ENCODE measurements around the gene UVRAG.

Gene UVRAG

DNA sequence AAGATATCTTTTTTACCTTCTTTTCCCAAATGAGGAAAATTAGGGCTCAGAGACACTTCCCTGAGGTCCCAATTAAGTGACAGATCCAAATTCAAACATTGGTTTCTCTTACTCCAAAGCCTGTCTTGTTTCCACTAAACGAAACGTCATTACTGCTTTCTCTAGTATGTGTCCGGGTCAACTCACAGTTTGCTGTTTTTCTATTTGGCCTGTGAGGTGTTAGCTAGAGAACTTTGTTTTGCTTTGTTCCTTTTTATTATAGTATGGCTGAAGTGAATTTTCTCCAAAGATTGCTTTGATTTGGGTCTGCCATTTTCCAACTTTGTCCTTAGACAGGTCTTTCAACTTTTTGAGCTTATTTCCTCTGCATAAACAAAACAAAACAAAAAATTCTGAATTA, 179.6 kb downstream of the UVRAG start:
- in situ Hi-C loops (cut with HindIII; ENCODE audit: low pct_unique_long_range_greater_than_20kb, low sequenced_read_pairs) = no loop called here
- TF ChIP-seq JUND (IDR thresholded peaks at IDR 0.05; ENCODE audit: low read depth) = no peak
- DNase-seq (ENCODE audit: low read depth in 1 of 2, low spot score in 1 of 2) = no peak

DNA sequence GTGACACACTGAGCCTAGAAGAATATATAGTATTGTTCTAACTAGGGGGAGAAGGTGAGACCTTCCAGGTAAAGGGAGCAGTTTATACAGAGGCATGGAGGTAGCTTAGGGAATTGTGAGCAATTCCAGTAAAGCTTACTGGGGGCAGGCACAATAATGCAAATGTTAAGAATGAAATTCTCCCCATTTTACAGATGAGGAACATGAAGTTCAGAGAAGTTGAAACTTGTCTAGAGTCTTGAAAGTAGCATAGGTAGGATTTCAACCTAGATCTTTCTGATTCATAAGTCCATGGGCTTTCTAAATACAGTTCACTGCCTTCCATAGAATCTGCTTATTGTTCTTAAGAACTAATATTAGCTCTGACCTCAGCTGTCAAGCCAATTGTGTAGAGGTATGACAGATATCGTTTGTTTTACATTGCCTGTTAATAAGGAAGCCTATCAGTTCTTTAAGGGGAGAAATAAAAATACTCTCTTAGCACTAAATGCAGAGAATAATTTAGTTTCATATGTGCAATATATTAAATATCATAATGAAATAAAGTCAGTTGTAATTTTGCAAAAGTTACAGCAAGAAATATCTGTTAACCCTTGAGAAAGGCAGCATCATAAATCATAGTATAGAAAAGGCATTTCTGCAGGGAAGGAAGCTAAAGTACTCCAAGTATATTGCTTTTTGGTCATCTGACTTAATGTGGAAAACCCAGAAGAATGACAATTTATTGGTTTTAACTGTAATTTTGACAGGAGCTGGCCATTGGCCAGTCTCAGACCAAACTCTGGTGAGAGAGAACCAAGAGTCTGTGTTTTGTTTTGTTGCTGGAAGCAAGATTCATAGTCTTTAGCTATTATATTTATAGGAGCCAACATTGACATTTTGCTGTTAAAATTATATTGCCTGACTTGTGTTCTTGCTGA, 181.8 kb downstream of the UVRAG start:
- no peak for DNase-seq (ENCODE audit: low read depth in 1 of 2, low spot score in 1 of 2)
- TF ChIP-seq JUND (IDR thresholded peaks at IDR 0.05; ENCODE audit: low read depth) = no peak
- in situ Hi-C loops (cut with HindIII; ENCODE audit: low pct_unique_long_range_greater_than_20kb, low sequenced_read_pairs) = no loop called here

DNA sequence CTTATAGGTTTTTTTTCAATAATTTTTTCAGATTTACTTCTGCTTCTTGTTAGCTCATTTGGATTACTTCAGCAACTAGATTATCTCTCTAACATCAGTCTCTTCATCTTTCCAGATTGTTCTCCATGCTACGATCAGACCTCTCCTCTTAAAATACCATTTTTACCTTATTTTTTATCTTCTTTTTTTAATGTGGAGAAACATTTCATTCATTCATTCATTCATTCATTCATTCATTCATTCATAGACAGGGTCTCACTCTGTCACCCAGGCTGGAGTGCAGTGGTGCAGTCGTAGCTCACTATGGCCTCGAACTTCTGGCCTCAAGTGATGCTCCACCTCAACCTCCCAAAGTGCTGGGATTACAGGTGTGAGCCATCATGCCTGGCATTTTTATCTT, 189.4 kb downstream of the UVRAG start:
- DNase-seq (ENCODE audit: low read depth in 1 of 2, low spot score in 1 of 2) = no peak
- no peak for TF ChIP-seq JUND (IDR thresholded peaks at IDR 0.05; ENCODE audit: low read depth)
- in situ Hi-C loops (cut with HindIII; ENCODE audit: low pct_unique_long_range_greater_than_20kb, low sequenced_read_pairs) = no loop called here

DNA sequence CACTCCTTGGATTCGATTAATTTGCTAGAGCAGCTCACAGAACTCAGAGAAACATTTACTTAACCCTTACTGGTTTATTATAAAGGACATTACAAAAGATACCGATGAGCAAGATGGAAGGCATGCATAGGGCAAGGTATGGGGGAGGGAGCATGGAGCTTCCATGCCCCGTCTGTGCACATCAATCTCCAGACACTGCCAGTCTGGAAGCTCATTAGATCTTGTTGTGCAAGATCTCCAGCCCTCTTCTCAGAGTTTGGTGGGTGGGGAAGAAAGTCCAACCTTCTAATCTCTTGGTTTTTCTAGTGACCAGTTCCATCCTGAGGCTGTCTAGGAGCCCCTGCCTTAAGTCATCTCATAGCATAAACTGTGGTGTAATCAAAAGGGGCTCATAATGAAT, 190.7 kb downstream of the UVRAG start:
- no peak for DNase-seq (ENCODE audit: low read depth in 1 of 2, low spot score in 1 of 2)
- in situ Hi-C loops (cut with HindIII; ENCODE audit: low pct_unique_long_range_greater_than_20kb, low sequenced_read_pairs) = no loop called here
- no peak for TF ChIP-seq JUND (IDR thresholded peaks at IDR 0.05; ENCODE audit: low read depth)

DNA sequence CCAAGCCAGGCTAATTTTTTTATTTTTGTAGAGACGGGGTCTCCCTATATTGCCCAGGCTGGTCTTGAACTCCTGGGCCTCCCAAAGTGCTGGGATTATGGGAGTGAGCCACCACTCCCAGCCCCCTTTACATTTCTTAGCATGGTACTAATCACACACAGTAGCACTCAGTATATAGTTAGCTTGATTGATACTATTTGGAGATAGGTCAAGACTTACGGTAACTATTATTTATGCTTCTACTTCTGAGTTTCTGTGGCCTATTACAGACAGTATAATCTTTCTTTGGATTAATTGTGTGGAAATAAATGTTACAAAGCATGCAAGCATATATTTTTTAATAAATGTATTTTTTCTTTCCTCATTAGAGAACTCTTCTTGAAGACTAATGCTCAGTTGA, 192.2 kb downstream of the UVRAG start:
- in situ Hi-C loops (cut with HindIII; ENCODE audit: low pct_unique_long_range_greater_than_20kb, low sequenced_read_pairs) = no loop called here
- no peak for DNase-seq (ENCODE audit: low read depth in 1 of 2, low spot score in 1 of 2)
- TF ChIP-seq JUND (IDR thresholded peaks at IDR 0.05; ENCODE audit: low read depth) = no peak

DNA sequence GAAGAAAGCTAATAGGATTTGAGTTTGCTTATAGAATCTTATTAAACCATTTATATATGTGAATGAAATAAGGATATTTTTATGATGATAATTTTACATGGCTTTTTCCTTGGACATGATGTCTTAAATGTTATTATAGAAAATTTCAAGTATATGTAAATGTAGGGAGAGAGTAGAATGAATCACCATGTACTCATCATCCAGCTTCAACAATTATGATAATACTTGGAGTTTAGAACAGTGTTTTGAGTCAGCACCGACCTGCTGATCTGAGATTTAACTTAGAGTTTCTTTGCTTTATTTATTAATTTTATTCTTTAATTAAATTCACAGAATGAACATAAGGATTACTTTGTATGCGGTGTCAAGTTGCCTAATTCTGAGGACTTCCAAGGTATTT, 193.5 kb downstream of the UVRAG start:
- no peak for TF ChIP-seq JUND (IDR thresholded peaks at IDR 0.05; ENCODE audit: low read depth)
- in situ Hi-C loops (cut with HindIII; ENCODE audit: low pct_unique_long_range_greater_than_20kb, low sequenced_read_pairs) = no loop called here
- no peak for DNase-seq (ENCODE audit: low read depth in 1 of 2, low spot score in 1 of 2)

DNA sequence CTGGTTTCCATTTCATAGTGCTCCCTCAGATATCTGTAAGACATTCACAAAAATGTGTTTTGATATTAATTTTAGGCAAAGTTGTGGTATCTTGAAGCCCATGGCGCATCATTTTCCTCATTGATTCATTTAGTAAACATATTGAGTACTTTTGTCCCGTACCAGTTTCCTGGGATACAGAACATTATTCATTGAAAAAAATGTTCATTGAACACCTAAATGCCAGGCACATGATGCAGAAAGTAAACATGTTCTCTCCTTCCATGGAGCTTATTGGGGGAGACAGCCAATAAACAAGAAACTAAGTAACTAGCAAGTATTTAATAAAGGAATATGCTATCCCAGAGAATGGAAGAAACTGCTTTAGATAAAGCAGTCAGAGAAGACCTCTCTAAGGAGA, 195.0 kb downstream of the UVRAG start:
- TF ChIP-seq JUND (IDR thresholded peaks at IDR 0.05; ENCODE audit: low read depth) = no peak
- no peak for DNase-seq (ENCODE audit: low read depth in 1 of 2, low spot score in 1 of 2)
- in situ Hi-C loops (cut with HindIII; ENCODE audit: low pct_unique_long_range_greater_than_20kb, low sequenced_read_pairs) = no loop called here

DNA sequence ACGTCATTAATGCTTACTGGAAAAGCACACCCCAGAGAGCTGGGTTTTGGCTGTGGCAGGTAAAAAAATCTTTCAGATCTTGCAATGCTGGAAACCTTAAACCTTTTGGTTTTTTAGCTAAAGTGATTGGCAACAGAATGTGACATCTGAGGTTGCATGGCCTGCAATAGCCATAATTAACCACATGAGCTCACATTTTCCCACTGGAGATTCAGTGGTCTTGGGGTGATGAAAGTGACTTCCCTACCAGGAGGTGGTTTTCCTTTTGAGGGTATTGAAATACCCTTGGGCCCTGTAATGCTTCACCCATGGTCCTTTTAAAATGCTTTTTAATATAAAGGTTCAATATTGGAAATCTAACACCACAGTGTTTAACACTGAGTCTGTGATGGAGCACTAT, 198.5 kb downstream of the UVRAG start:
- DNase-seq (ENCODE audit: low read depth in 1 of 2, low spot score in 1 of 2) = no peak
- in situ Hi-C loops (cut with HindIII; ENCODE audit: low pct_unique_long_range_greater_than_20kb, low sequenced_read_pairs) = no loop called here
- no peak for TF ChIP-seq JUND (IDR thresholded peaks at IDR 0.05; ENCODE audit: low read depth)

DNA sequence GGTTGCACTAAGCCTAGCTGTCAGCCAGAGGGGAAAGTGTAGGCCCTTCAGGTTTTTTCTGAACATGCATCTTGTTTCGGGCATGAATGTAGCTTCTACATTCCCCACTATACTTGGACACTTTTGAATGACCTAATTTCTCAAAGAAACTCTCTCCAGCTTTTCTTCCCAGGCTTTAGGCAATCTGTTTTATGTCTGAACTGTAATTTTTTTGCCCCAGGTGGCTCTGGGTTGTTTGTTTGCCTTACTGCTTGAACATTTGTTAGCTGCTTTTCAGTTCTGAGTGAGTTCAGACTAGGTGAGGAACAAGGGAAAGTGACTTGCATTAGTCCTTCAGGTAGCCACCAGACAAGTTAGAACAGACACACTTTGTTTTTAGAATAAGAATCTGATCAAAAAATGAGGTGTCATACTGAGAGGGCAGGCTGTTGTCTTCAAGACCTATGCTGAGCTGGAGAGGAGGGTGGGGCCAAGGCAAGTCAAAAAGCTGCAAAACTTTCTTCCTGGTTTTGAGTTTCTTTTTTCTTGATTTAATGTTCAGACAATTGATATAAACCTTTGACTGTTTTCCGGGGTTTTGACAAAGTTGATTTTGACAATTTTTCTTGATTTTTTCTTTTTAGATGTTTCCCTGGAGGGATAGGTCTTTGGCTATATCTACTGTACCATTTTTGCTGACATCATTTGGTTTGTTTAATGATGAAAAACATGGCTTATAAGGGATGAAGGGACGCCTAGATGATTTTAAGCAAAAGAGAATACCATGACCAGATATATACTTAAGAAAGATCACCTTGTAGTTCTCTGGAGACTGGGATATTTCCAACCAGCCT, 208.4 kb downstream of the UVRAG start:
- no peak for TF ChIP-seq JUND (IDR thresholded peaks at IDR 0.05; ENCODE audit: low read depth)
- peak in 1 of 2 experiments; percentile 43 for DNase-seq (ENCODE audit: low read depth in 1 of 2, low spot score in 1 of 2)
- in situ Hi-C loops (cut with HindIII; ENCODE audit: low pct_unique_long_range_greater_than_20kb, low sequenced_read_pairs) = no loop called here

DNA sequence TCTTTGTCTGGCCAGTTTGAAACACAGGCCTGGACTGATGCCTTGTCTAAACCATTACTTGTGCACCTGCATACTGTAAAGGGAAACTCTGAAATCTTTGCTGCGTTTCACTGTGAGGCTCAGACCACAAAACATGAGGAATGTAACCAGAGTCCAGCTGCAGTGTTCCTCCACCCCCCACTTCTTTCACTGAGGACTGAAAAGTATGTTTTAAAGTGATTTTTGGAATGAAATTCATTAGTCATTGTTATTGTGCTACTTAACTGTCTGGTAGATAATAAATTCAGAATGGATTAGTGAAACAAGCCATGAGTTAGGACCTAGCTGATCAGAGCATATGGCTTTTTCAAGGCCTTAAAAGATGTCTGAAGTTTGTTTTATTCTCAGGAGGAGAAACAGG, 210.1 kb downstream of the UVRAG start:
- in situ Hi-C loops (cut with HindIII; ENCODE audit: low pct_unique_long_range_greater_than_20kb, low sequenced_read_pairs) = no loop called here
- DNase-seq (ENCODE audit: low read depth in 1 of 2, low spot score in 1 of 2) = no peak
- no peak for TF ChIP-seq JUND (IDR thresholded peaks at IDR 0.05; ENCODE audit: low read depth)

DNA sequence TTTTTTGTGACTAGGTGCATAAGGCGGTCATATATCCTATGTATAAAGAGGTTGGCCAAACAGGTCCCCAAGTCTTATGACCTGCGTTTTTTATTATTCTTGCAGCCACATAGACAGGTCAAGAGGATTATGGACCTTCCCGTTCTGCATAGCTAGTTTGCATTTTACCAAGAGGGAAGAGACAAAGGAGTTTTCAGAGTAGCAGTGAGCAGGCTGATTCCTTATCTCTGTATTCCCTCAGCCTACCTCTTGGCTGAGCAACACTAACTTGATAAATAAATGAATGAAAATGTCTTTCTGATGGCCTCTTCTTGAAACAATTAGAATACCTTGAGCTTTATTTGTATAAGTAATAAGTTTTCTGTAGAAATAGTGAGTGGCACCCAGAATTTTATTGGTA, 210.8 kb downstream of the UVRAG start:
- no peak for DNase-seq (ENCODE audit: low read depth in 1 of 2, low spot score in 1 of 2)
- TF ChIP-seq JUND (IDR thresholded peaks at IDR 0.05; ENCODE audit: low read depth) = no peak
- in situ Hi-C loops (cut with HindIII; ENCODE audit: low pct_unique_long_range_greater_than_20kb, low sequenced_read_pairs) = no loop called here

DNA sequence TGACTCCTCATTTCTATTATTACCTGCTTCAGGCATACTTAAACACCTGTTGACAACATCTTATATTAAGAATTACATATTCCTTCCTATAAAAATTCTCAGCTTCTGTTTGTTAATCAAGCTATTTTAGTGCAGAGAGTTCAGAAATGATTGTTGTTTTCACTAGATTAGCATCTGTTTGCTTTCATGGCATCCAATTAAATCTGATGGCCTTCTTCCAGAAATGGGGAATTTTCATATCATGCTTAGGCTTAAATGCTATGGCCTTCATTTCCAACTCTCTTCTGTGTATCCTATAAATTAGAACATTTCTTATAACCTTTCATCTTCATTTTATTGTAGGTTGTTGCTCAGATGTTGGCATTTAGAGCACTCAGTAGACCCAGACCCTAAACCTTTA, 211.3 kb downstream of the UVRAG start:
- TF ChIP-seq JUND (IDR thresholded peaks at IDR 0.05; ENCODE audit: low read depth) = 0 out of 2 replicates have a peak, but pooled peaks have one; percentile 12
- peak in 1 of 2 experiments; percentile 10 for DNase-seq (ENCODE audit: low read depth in 1 of 2, low spot score in 1 of 2)
- in situ Hi-C loops (cut with HindIII; ENCODE audit: low pct_unique_long_range_greater_than_20kb, low sequenced_read_pairs) = no loop called here

DNA sequence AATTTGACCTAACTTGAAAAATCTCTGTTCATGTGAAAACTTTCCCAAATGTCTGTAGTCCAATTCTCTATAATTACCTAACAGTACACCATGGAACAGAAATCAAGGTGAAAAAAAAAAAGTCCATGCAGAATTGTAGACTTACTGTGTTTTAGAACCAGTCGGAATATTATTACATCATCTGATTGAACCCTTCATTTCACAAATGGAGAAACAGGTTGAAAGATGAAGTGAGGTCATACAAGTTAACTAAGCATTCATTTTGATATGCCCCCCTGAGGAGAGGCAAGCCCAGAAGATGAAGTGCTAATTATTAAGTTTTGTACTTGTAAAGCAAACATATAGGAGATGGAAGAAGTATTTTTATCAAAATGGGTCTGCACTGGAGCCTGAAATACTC, 211.9 kb downstream of the UVRAG start:
- in situ Hi-C loops (cut with HindIII; ENCODE audit: low pct_unique_long_range_greater_than_20kb, low sequenced_read_pairs) = no loop called here
- DNase-seq (ENCODE audit: low read depth in 1 of 2, low spot score in 1 of 2) = no peak
- TF ChIP-seq JUND (IDR thresholded peaks at IDR 0.05; ENCODE audit: low read depth) = no peak
